LNCaP clone FGC (cell line): ENCODE data around the gene THEM4.
A peak's percentile ranks its signal among the peaks of the same experiment; 100 is the strongest.

Experiments used
- DNase-seq: peaks from one replicate; pipeline ENCODE4 v3.0.0-alpha.2; 2011; ENCODE audit warnings: low read depth
- H3K4me3 ChIP-seq: 2 replicates; pipeline ENCODE4 v1.5.1; 2011; ENCODE audit warnings: mild to moderate bottlenecking, low read depth, low read length, control low read depth
- CTCF ChIP-seq: IDR thresholded peaks from 2 replicates; pipeline ENCODE4 v1.5.1; 2012; ENCODE audit warnings: mild to moderate bottlenecking; ENCODE audit not compliant: control insufficient read depth, insufficient read depth; ENCODE audit errors: extremely low read depth

The THEM4 gene

GRCh38 chr1:151948506-151948905, 39.2 kb upstream of the THEM4 start:
- H3K4me3 ChIP-seq = no peak overlapping the region
- DNase-seq = no peak
- TF ChIP-seq CTCF = no peak

- DNase-seq = no peak
- TF ChIP-seq CTCF = no peak
- H3K4me3 ChIP-seq = no peak overlapping the region
Measured at GRCh38 chr1:151947140-151947539, 37.8 kb upstream of the THEM4 start.

GRCh38 chr1:151945725-151946722, 36.7 kb upstream of the THEM4 start:
- no peak overlapping the region for H3K4me3 ChIP-seq
- no peak for TF ChIP-seq CTCF
- DNase-seq = peak; percentile 8

GRCh38 chr1:151944857-151945575, 35.7 kb upstream of the THEM4 start:
- no peak for TF ChIP-seq CTCF
- no peak for DNase-seq
- H3K4me3 ChIP-seq = no peak overlapping the region

- TF ChIP-seq CTCF = no peak
- DNase-seq = no peak
- H3K4me3 ChIP-seq = no peak overlapping the region
Measured at GRCh38 chr1:151944126-151944856, 35.0 kb upstream of the THEM4 start.

- no peak overlapping the region for H3K4me3 ChIP-seq
- no peak for DNase-seq
- no peak for TF ChIP-seq CTCF
Measured at GRCh38 chr1:151943591-151943990, 34.3 kb upstream of the THEM4 start.
